GM18907 (cell line): ENCODE measurements around the gene LYZL4.

Experiments
- ATAC-seq: cut with Tn5 transposase; IDR thresholded peaks from one replicate; pipeline ENCODE4 v1.9.1; 2021; ENCODE audit warnings: mild to moderate bottlenecking, moderate library complexity; ENCODE audit not compliant: unreplicated experiment

The LYZL4 gene

GRCh38 chr3:42376344-42376798 lies 34.0 kb downstream of the LYZL4 start:
- ATAC-seq = no peak

DNA sequence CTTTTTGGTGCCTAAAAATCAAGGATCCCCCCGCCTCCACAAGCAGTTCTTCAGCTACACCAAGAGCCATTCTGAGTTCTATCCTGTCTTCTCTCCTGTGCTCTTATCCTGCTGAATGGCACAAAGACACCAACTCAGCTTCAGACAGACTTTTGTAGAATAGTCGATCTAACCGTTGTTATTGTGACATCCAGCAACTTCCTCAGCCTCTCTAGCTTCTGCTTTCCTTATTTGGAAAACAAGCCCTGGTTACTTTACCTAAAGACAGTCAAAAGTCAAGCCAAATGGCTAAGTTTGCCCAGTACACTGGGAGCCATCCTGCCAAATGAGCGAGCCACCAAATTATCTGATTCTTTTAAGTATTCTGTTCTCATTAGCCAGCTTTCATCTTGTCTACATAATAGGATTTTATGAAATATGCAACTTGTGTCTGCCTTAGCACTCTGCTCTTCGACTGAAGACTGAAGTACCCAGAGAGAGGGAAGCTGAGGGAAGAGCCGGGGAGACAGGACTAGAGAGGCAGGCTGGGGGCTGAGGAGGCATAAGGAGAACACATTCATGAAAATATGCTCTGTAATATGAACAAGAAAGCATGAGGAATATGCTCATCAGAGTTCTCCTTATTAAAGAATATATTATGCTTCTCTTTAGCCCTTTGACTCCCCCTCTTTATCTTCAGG lies 35.1 kb downstream of the LYZL4 start:
- no peak for ATAC-seq

DNA sequence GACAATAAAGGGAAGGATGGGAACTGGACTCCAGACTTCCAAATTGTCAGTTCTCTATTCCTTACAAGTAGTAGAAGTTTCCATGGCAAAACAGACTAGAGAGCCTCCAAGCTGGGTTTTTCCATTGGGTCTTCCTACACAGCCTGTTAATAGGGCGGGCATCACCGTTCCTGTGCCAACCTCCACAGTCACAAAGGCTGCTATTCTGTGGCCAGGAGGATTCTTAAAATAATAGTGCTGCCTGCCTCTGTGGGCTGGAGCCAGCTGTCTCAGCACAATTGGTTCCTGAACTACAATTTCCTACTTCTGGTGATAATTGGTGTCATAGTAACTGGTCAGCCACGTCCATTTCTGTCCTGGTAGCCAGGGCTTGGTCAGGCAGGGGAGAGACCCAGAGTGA lies 38.6 kb downstream of the LYZL4 start:
- ATAC-seq = no peak

- no peak for ATAC-seq
Observed at GRCh38 chr3:42369832-42370231, 40.6 kb downstream of the LYZL4 start.

DNA sequence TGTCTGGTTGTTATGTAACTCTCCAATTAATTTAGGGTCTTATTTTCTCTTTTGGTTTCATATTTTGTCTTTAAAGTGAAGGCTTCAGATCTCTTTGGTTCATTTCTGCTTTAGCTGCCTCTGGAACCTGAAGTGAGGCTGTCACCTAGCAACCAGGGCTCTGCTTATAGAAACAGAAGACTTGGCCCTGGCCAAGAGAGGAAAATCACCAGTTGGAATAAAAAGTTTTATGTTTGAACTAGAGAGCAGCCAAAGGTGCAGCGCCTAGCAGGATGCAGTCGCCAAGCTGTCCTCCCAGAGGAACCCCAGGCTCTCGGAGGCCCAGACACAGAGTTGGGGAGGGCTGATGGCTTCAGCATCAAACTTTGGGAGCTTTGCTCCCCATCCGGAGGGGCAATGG lies 41.1 kb downstream of the LYZL4 start:
- ATAC-seq = no peak

- no peak for ATAC-seq
Observed at GRCh38 chr3:42368861-42369260, 41.5 kb downstream of the LYZL4 start.

DNA sequence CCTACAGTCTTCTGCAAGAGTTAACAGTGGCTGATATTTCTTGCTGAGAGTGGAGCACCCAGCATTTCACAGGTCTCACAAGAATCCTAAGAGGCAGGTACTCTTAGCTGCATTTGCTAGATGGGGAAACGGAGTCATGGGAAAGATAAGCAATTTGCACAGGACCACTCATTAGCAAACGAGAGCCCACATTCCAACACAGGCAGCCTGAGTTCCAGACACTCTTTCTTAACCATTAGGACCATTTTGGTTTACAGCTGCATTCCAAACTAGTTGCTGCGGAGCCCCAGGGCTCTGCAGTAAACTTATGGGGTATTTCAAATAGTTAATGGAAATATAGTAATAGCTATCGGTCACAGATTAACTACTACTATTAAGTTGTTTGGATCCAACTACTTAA lies 42.5 kb downstream of the LYZL4 start:
- no peak for ATAC-seq

DNA sequence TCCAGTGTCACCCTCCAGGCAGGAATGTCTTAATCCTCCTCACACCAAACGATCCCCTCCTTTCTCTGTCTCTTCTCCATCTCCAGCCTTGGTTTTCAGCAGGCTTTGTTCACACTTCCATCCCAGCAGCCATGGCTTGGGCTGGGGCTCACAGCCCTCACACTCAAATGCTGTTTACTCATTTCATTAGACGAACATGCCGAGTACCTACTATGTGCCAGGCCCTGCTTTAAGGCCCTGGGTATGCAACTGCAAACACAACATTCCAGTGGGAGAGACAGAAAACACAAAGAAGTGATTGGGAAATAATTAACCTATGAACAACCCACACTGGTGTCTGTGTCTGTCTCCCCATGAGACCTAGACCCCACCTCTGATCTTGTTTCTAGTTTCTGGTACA lies 43.9 kb downstream of the LYZL4 start:
- ATAC-seq = no peak

DNA sequence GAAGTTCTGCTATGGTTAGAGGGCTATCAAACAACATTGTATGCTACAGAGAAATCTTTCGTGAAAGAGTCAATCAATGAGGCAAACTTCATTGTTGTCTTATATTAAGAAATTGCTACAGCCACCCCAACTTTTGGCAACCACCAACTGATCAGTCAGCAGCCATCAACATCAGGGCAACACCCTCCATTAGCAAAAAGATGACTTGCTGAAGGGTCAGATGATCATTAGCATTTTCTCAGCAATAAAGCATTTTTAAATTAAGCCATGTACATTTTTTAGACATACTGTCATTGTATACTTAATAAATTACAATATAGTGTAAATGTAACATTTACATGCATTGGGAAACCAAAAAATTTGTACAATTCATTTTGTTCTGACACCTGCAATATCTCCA lies 53.1 kb downstream of the LYZL4 start:
- ATAC-seq = no peak

DNA sequence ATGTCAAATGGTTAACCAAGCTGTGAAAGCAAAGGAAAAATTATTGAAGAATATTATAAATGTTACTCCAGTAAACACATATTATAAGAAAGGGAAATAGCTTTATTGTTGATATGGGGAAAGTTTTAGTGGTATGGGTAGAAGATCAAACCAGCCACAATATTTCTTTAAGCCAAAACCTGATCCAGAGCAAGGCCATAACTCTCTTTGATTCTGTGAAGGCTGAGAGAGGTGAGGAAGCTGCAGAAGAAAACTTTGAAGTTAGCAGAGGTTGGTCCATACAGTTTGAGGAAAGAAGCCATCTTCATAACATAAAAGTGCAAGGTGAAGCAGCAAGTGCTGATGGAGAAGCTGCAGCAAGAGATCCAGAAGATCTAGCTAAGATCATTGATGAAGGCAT lies 54.8 kb downstream of the LYZL4 start:
- no peak for ATAC-seq

GRCh38 chr3:42353631-42354030 lies 56.8 kb downstream of the LYZL4 start:
- no peak for ATAC-seq

DNA sequence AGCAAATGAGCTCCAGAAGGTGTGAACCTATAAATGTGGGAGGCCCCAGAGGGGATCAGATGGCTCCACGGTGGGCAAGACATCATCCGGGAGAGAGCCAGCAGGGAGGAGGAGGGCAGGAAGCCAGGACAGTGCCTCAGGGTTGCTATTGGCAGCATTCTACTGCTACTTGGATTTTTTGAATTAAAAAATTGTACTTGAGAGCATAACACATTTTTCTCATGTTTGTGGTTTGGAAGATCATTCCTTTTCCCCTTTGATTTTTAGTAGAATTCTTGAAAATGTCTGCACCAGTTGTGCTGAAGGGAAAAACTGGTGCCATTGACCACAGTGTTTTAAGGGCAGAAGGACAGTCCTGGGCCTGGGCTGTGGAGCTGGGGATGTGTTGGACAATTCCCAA lies 59.2 kb downstream of the LYZL4 start:
- ATAC-seq = no peak

DNA sequence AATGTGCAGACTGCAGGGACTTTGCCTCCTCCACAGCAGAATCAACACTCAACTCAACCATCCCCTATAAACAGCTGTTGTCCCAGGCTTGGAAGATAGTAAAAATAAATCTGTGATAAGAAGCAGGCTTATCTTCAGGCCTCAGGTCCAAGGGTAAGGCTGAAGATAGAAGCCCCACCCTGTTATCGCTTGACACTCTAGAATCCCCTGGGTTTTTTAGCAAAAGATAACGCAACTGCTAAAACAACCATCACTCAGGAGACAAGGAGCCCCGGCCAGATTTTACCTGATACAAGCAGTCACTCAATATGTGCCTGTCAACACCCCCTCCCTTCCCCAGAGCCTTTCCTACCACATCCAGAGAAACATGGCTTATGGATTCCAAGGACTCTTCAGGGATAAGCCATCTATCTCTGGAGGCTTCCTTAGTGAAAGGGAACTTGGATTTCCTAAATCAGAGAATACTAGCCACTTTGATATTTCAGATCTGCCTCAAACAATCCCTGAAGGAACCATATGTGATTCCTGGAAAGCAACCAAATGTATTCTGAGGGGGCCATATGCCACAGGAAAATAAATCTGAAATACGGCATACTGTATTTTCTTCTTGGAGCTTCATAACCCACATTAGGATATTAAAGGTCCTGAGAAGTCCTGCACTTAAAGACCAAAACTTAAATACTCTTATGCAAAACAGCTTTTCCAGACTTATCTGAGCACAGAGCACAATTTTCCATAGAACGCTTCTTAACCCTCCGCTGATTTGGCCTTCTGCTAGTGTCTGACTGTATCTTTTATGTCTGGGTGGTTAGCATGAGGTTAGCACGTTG lies 60.4 kb downstream of the LYZL4 start:
- ATAC-seq = no peak

DNA sequence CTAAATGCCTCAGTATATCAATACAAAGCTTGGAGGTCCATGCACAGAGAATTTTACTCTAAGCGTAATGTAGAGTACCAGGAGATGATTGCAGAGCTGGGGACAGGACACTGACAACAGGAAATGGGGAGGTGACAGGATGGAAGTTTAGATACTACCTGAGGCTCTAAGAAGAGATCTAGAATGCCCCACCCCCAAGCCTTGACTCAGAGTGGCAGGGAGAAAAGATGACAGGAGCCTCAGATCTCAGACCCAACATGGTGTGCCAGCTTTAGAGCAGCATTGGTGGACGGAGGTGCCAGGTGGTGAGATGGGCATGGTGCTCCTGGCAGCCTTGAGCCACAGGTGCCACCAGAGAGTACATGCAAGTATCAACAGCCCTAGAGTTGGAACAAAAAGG lies 62.5 kb downstream of the LYZL4 start:
- no peak for ATAC-seq
